Cardiac septum (tissue), 1 donor: ENCODE data around the gene ISM1. TPM values are rescaled to one million over a fixed set of nuclear protein-coding genes. Genes with fewer than 3 reads are reported as not detected.
"Not testable (repeated sequence)": the region's sequence is repeated elsewhere in the genome, so short reads cannot be mapped to it uniquely, and the experiment has no call there.

Source experiments
- DNase-seq: peaks from one replicate; pipeline ENCODE4 v3.0.0-alpha.2; 2020; ENCODE audit warnings: low spot score
- intact Hi-C: fragments of 100-400 bp; cut with DNase I; formaldehyde crosslinking; loops from one replicate; pipeline ENCODE4 v1.14.0; 2022
- total RNA-seq: library from RNA; stranded (reverse); fragmentation: NEBNext Ultra II Directional; extraction: Animal tissue kit (Norgen Biotek cat#: 25700); gene quantifications from one replicate; pipeline ENCODE4 v1.2.1, GENCODE V29; 2021
- donor health status: DM: no; HTN: no; CAD: no.

ISM1 gene
- total RNA-seq, 1 donor from 2014 or later, result 1.0 TPM

DNA sequence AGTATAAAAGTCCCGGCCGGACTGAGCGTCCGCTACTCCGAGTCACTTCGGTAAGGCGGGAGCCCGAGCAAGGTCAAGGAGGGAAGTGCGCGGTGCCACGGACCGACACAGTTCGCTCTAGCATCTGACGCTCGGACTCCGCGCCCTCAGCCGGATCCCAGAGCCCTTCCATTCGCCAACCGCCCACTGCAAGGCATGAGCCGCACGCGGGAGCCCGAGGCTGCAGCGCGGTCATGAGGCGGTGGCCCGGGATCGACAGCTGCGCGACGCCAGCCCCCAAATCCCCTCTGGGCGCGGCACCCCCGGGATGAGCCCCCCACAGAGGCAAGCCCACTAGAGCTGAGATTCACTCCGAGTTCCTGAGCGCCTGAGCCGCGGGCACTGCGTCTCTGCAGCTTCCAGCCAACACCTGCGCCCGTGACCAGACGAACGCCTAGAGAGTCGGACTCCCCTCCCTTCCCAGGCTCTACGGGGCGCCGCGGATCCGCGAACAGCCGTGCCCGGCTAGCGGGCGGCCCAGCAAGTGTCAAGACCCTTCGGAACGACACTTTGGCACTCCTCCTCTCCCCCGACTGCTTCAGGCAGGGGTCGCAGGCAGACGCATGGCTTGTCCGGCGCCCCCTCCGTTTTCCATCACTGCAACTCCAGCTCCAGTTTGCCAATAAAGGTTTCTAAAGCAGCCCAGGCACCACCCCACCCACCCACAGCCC lies 725 bp upstream of the ISM1 start:
- intact Hi-C loops, result loop anchor here (2.0 kb wide), 1 partner anchor 50 kb away; no protein-coding TSS in a partner anchor
- peak; percentile 81 for DNase-seq

DNA sequence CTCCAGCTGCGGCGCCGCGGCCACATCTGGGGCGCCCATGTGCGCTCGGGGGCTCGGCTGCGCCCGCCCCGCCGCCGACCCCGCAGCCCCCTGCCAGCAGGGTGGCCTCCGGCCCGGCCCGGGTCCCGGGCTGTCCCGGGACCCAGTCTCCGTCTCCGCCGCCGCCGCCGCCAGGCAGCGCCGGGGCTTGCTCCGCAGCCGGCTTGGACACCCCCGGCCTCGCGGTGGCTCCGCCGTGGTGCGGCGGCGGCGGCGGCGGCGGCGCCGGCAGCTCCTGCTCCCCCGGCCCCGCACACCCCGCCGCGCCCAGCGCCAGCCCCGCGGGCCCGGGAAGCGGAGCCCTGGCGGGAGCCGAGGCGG lies 219 bp downstream of the ISM1 start:
- DNase-seq, result no peak
- intact Hi-C loops, result loop anchor here (2.0 kb wide), 1 partner anchor 50 kb away; no protein-coding TSS in a partner anchor

DNA sequence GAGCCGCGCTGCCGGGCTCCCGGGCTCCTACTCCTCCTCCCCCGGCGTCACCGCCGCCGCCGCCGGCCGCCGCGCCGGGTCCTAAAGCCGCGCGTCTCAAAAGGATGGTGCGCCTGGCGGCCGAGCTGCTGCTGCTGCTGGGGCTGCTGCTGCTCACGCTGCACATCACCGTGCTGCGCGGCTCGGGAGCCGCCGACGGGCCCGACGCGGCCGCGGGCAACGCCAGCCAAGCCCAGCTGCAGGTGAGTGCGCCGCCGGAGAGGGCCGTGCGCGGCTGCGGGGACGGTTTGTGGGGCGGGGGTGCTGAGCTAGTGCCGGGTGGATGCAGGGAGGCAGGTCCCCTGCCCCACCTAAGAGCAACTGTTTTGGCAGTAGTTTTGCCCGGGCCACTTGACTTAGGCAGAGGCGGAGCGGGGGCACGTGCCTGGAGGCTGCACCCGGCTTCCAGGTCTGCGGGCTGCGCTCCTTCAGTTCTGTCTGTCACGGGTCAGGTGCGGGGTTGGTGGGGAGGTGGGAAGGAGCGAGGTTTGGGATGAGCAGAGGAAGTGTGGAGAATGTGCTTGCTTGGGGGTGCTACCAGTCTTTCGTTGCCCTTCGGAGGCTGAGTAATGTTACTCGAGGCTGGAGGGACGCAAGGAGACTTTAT lies 722 bp downstream of the ISM1 start:
- intact Hi-C loops, result loop anchor here (2.0 kb wide), 1 partner anchor 49 kb away; no protein-coding TSS in a partner anchor
- no peak for DNase-seq

DNA sequence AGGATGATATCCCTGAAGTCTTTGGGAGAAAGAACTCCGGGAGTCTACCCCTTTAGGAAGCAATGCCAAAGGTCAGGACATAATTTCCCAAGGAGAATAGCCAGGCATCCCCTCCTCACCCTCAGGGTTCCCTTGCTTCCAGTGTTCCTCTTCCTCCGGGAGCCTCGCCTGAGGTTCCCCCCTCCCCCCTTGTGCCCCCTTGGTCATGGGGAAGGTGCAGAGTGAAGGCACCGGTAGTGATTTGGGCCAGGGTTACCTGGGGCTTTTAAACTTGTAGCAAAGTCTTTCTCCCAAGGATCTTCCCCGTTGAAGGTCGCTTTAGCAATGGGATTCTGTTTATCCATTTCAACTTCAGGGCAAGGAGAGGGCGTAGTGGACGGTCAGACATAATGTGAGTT lies 1.2 kb downstream of the ISM1 start:
- intact Hi-C loops, result no loop called here
- DNase-seq, result no peak

DNA sequence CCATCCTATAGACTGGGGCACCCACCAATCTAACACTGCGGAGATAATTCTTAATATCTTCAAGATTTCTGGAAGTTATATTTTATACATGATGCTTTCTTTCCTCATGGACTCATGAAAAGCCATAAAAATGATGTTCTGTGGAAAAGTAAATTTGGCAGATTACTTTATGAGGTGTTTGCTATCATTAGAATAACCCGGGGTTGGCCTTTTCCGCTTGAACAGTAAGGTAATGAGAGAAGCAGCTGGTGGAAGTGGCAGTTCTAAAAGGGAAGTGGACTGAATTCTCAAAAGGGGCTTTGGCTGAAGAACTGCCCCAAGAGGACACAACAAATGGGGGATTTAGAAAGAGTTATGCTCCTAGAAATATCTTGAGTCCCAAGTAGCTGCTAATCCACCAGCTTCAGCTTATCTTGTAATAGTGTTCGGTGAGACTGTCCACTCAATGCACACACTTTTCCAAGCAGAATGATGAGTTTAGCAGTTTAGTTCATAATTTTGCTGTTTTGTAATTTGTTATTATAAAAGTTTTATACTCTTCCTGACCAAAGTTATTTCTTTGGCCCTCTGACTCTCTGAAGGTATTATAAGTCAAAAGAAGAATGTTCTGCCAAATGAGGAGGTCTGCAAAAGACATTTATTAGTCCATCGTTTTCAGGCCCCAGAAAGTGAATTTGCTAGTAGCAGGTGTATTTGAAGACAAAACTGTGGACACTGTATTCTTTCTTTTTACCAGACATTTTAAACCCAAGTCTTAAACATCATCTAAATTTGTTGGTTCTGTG lies 2.9 kb downstream of the ISM1 start:
- intact Hi-C loops, result no loop called here
- no peak for DNase-seq

DNA sequence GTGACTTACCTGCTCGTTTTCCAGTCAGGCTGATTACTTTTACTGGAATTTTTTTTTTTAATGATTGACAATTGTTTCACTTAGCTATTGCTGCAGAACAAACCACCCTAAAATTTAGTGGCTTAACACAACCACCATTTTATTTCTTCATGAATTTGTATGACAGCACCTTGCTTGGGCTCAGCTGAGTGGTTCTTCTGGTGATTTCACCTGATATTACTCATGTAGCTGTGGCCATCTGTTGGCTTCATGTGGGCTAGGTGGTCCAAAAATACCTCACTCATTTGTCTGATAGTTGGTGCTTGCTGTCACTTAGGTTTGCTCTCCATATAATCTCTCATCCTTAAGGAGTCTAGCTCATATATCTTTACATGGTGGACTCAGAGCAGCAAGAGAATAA lies 5.3 kb downstream of the ISM1 start:
- intact Hi-C loops, result no loop called here

DNA sequence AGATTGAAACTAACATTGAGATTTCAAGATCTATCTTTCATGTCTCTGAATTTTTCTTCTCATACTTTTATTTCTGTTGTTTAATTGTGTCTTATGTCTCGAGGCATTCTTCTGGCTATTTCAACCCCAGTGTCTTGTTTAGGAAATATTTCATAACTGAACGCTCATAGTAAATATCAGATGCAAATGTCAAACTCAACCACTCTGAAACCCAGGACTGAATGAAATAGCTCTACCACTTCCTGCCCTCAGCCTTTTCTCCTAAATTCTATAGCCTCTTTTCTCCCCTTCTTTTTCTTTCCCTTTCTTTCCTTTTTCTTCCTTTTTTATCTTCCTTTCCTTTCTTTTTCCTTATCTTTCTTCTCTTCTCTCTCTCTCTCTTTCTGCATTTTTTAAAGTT lies 7.7 kb downstream of the ISM1 start:
- intact Hi-C loops, result no loop called here
- DNase-seq, result no peak

More for the DNA sequence above, 5.3 kb downstream of the ISM1 start:
- no peak for DNase-seq

DNA sequence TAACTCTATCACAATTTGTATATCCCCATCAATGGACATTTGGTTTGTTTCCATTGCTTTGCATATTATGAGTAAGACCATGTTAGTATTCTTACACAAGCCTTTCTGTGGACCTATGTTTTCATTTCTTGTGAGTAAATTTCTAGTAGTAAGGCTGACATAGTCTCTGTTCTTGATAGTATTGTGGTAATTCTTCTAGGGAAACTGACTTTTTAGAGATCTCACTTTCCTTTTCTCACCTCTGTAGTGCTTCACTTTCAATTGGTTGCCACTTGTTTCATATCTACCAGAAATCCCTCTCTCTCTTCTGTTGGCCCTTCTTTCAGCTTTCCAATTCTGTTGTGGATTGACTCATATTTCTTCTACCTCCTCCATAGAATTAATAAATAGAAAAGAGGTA lies 8.5 kb downstream of the ISM1 start:
- no peak for DNase-seq
- intact Hi-C loops, result no loop called here

DNA sequence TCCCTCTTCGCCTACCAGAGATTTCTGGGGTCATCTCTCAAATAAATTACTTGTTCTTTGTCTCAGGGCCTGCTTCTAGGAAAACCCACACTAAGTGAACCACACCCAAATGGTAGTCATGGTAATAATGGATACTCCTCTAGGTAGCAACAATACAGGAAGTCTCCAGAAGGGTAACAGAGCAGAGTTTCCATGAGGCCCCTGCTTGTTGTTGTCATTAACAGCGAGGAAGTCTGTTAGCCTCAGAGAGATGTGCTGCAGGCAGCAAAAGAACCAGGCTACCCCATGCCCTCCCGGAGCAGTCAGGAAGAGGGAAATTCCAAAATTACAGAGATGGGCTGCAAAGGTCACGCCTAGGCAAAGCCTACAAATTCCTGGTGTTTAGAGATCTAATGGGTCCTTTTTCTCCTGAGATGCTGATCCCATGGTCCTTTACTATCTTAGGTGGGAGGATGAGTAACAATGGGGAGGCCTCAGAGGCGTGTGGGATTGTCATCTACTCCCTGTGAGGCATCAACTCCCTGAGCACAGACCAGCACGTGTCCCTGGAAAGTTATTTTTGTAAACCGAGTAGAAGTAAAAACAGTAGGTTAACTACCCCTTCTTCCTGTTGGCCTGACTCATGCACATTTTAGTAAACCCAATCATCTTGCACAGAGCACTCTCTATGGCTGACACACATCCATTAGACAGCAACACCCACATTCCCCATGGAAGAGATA lies 10.1 kb downstream of the ISM1 start:
- intact Hi-C loops, result no loop called here
- DNase-seq, result no peak

DNA sequence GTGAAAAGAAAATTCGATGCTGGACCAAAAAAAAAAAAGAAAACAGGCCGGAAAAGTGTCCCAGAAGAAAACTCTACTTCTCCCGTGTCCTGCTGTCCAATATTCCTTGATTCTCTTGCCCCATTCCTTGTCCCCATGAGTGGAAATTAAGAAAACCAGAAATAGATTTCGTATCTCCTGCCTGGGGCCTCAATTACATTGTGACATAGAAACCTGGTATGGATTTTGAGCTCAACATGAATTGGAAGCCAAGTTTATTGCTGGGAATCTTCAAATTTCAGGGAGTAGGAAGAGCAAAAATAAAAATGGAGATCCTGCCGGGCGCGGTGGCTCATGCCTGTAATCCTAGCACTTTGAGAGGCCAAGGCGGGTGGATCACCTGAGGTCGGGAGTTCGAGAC lies 11.9 kb downstream of the ISM1 start:
- intact Hi-C loops, result no loop called here

DNA sequence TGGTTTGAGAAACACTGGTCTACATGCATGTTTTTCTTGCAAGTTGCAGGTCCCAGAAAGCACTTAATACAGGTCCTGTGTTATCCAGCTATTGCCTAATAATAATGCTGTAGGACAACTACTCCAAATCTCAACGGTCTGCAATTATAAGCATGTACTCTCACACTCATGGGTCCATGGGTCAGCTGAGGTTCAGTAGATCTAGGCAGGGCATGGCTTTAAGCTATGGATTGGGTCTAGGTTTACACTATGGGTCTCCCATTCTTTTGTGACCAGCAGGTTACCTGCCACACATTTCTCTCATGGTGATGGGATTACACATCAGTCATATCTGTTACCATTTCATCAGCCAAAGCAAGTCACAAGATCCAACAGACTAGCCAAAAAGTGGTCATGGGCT lies 13.9 kb downstream of the ISM1 start:
- intact Hi-C loops, result no loop called here
- DNase-seq, result no peak

More for the DNA sequence above, 11.9 kb downstream of the ISM1 start:
- DNase-seq, result no peak

DNA sequence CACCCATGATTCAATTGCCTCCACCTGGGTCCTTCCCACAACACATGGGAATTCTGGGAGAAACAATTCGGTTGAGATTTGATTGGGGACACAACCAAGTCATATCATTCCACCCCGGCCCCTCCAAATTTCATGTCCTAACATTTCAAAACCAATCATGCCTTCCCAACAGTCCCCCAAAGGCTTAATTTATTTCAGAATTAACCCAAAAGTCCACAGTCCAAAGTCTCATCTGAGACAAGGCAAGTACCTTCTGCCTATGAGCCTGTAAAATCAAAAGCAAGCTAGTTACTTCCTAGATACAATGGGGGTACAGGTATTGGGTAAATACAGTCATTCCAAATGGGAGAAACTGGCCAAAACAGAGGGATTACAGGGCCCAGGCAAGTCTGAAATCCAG lies 15.3 kb downstream of the ISM1 start:
- DNase-seq, intact Hi-C loops: not testable (repeated sequence)

DNA sequence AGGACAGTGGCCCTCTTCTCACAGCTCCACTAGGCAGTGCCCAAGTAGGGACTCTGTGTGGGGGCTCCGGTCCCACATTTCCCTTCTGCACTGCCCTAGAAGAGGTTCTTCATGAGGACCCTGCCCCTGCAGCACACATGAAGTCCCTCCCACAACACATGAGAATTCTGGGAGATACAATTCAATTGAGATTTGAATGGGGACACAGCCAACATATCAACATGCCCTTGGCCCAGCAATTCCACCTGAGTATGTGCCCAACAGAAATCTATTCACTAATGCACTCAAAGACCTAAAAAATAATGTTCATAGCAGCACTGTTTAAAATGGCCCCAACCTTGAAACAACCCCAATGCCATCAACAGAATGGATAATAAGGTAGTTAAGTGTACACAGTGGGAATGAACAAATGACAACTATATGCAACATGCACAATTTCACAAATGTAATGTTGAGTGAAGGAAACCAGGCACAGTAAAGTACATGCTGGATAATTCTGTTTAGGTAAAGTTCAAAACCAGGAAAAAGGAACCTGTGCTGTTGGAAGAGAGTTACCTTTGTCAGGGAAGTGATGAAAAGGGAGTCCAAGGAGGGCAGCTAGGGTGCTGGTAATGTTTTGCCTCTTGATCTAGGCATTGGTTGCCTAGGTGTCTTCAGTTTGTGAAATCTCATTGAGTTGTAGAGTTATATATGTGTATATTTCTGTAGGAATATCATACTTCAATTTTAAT lies 16.1 kb downstream of the ISM1 start:
- intact Hi-C loops, result no loop called here
- DNase-seq, result no peak

DNA sequence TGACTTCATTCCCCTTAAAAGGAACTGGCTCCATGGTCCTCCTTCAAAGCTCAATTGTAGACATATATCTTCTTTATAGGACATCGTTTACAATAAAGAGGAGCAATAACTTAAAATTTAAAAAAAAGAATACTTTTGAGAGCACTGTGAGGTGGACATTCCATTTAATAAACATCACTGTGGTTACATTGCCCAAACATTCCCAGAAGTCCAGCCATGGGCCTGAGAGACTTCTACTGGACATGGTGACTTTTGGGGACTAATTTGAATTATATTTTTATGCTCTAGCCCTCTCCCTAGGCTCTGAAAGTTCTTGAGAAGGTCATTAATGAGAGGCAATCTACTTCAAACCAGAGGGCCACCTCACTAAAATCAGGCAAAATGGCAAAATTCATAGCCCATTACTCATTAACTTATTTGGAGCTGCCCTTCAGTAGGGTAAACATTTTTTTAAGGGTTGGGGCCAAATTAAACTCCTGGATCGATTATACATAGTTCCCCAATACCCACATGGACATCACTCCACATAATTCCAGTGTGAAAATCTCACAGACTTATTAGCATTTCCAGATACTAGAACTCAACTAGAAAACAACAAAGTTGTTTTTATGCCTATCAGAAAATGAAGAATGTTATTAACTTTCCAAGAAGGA lies 17.1 kb downstream of the ISM1 start:
- intact Hi-C loops, result no loop called here
- DNase-seq, result no peak

DNA sequence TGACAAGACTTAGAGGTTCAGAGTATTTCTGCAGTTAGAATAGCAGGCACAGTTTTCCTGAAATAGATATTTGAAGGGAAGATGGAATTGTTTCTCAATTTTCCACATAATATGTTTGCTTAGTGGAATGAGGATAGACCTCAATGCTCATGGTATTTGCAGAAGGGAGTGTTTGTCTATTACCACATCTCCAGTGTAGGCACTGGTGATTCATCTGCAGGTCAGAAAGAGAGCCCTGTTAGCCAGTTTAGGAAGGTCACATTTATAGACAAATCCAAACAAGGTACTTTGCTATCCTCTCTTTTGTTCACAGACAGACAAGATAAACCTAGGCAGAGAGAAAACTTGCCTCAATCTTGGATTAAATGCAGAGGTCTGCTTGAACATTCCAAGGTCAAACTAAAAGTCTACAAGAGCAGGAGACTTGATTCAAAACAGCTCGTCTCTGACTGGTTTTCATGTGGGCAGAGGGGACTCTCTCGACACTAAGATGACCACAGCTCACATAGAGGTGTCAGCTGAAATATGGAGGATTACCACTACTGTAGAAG lies 22.8 kb downstream of the ISM1 start:
- no peak for DNase-seq
- intact Hi-C loops, result no loop called here

DNA sequence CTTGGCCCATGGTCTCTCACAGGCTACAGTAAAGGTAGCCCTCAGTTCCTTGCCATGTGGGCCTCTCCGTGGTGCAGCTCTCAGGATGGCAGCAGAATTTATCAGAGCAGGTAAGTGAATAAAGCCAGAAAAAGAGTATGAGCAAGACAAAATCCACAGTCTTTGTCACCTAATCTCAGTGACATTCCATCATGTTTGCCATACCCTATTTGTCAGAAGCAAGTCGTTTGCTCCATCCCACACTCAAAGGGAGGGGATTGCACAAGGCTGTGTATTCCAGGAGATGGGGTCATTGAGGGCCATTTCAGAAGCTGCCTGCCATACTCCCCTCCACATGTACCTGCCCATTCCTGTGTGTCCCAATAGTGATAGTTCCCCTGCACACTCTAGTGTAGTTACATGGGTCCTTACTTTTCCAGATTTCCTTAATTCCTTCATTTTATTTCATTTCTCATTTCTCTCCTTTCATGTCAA lies 24.2 kb downstream of the ISM1 start:
- no peak for DNase-seq
- intact Hi-C loops, result no loop called here

DNA sequence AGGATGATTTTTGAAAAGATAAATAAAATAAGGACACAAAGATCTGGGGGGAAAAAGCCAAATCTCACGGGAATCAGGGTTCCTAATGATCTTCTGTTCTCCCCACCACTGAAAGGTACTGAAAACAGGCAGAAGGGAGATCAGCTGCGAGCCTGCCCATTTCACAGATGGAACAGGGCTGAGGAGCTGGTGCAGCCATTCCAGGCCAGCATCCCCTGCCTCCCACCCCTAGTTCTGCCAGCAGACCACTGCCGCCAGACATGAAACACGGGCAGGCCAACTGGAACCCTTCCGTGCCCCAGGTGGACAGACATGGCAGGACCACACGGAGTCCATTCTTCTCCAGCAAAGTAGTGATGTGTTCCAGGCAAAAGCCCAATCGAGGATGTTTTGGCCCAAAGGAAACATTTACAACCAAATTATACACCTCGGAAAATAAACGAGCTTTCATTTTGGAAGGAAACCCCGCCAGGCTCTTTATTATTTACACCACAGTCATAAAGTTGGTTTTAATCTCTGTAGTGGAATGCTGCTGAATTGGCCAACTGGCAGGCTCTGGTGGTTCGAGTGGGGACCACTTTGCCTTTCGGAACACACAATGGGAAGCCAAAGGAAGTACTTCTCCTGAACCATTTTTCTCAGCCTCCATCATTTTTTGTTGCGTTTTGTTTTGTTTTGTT lies 28.2 kb downstream of the ISM1 start:
- no peak for DNase-seq
- intact Hi-C loops, result no loop called here

DNA sequence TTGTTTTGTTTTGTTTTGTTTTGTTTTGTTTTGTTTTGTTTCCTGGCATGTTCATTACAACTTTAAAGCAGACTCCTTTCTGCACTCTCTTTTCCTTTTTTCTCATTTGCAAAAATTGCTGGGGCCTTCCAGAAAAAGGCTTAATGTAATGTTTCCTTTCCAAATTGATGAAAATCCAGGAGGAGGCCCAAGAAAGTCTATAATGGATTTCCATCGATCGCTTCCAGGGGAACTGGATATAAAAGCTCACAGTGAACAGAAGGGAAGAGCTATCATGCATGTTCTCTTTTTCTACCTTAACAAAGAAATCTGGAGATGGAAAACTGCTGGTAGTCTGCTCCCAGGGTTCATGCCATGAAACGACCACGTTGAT lies 28.7 kb downstream of the ISM1 start:
- intact Hi-C loops, result no loop called here
- no peak for DNase-seq
